Astrocyte (in vitro differentiated cells and primary cell): ENCODE measurements around the gene LRRC63.

ENCODE experiments used
- CTCF ChIP-seq: IDR thresholded peaks from 2 replicates; pipeline ENCODE4 v1.5.1; 2011; ENCODE audit warnings: low read depth, mild to moderate bottlenecking, inconsistent platforms, low read length, moderate library complexity; ENCODE audit not compliant: insufficient read depth
- EZH2 ChIP-seq: IDR thresholded peaks from 2 replicates; pipeline ENCODE4 v1.6.1; 2012; ENCODE audit warnings: mild to moderate bottlenecking, low read length, inconsistent platforms; ENCODE audit not compliant: insufficient read depth

- TF ChIP-seq CTCF (peak; percentile 81), EZH2 (no peak)
These were observed 109.9 kb downstream of the LRRC63 start for GRCh38 chr13:46321494-46322225.
